H54 (cell line): ENCODE data around the gene UBAC1.

Experiments used
- DNase-seq: peaks from one replicate; pipeline ENCODE4 v3.0.0; 2011; ENCODE audit warnings: low spot score, mixed read lengths; ENCODE audit not compliant: insufficient read length
- FAIRE-seq: peaks from 3 replicates; lab custom pipeline; 2011; peaks lifted over from hg19 to GRCh38; lab: Jason Lieb, UNC
- POLR2A ChIP-seq: IDR thresholded peaks from 2 replicates; pipeline ENCODE4 v1.6.1; 2011; ENCODE audit warnings: low read depth, mild to moderate bottlenecking, low read length

UBAC1 gene

GRCh38 chr9:135939351-135940265 is 21.6 kb downstream of the UBAC1 start:
- TF ChIP-seq POLR2A, result no peak
- no peak for DNase-seq
- no peak for FAIRE-seq

- FAIRE-seq (no peak), DNase-seq (no peak)
- no peak for TF ChIP-seq POLR2A
Observed at GRCh38 chr9:135937521-135938489, 23.4 kb downstream of the UBAC1 start.

GRCh38 chr9:135933114-135933513 is 28.1 kb downstream of the UBAC1 start:
- no peak for TF ChIP-seq POLR2A
- DNase-seq (no peak), FAIRE-seq (no peak)

- no peak for FAIRE-seq
- no peak for DNase-seq
- no peak for TF ChIP-seq POLR2A
Observed at GRCh38 chr9:135932656-135933055, 28.5 kb downstream of the UBAC1 start.

- DNase-seq, result no peak
- no peak for TF ChIP-seq POLR2A
- no peak for FAIRE-seq
Observed at GRCh38 chr9:135931349-135931820, 29.8 kb downstream of the UBAC1 start.

GRCh38 chr9:135930446-135931345 is 30.5 kb downstream of the UBAC1 start:
- no peak for DNase-seq
- FAIRE-seq, result no peak
- TF ChIP-seq POLR2A, result no peak

GRCh38 chr9:135929656-135930445 is 31.3 kb downstream of the UBAC1 start:
- FAIRE-seq (no peak), DNase-seq (no peak)
- no peak for TF ChIP-seq POLR2A

- no peak for TF ChIP-seq POLR2A
- FAIRE-seq, result no peak
- DNase-seq, result no peak
Observed at GRCh38 chr9:135928731-135929655, 32.2 kb downstream of the UBAC1 start.

GRCh38 chr9:135928074-135928730 is 33.0 kb downstream of the UBAC1 start:
- DNase-seq (no peak), FAIRE-seq (no peak)
- no peak for TF ChIP-seq POLR2A

GRCh38 chr9:135927195-135928013 is 33.8 kb downstream of the UBAC1 start:
- DNase-seq (no peak), FAIRE-seq (no peak)
- TF ChIP-seq POLR2A, result 0 out of 2 replicates have a peak, but pooled peaks have one; percentile 22
